Heart right ventricle (tissue), 16 donors: ENCODE data around the gene POLN. TPM values are rescaled to one million over a fixed set of nuclear protein-coding genes. Genes with fewer than 3 reads are reported as not detected.

Source experiments
- ATAC-seq, 8 donors: fragments of 200-7000 bp; cut with Tn5 transposase; one replicate each; pipeline ENCODE4 v1.9.1; 2020; ENCODE audit warnings: mild to moderate bottlenecking in 8 of 8, moderate library complexity in 8 of 8, moderate number of reproducible peaks in 1 of 8
- DNase-seq, 2 donors: peaks; one replicate each; pipeline ENCODE4 v3.0.0-alpha.2; 2020
- H3K27ac ChIP-seq, 10 donors: fragments of 200-600 bp; sonication (generic) in 2 of 10; one replicate each; pipeline versions ENCODE4 v1.5.0 to v1.8.0; 2020 to 2022; ENCODE audit warnings: mild to moderate bottlenecking in 3 of 10
- H3K27me3 ChIP-seq, 7 donors: fragments of 200-600 bp; one replicate each; pipeline ENCODE4 v1.8.0; 2021 to 2022; ENCODE audit warnings: mild to moderate bottlenecking in 2 of 7
- H3K36me3 ChIP-seq, 9 donors: fragments of 200-600 bp; sonication (generic) in 1 of 9; one replicate each; pipeline versions ENCODE4 v1.5.0 to v1.8.0; 2020 to 2022; ENCODE audit warnings: mild to moderate bottlenecking in 2 of 9
- H3K4me1 ChIP-seq, 9 donors: fragments of 200-600 bp; sonication (generic) in 1 of 9; one replicate each; pipeline versions ENCODE4 v1.5.0 to v1.8.0; 2020 to 2022; ENCODE audit warnings: mild to moderate bottlenecking in 4 of 9
- H3K4me3 ChIP-seq, 10 donors: fragments of 200-600 bp; sonication (generic) in 2 of 10; one replicate each; pipeline versions ENCODE4 v1.5.0 to v1.8.0; 2020 to 2022; ENCODE audit warnings: mild to moderate bottlenecking in 7 of 10, moderate library complexity in 2 of 10
- H3K9me3 ChIP-seq, 11 donors: fragments of 200-600 bp in 10 of 11; sonication (generic) in 2 of 11; one replicate each; pipeline versions ENCODE4 v1.5.0 to v1.8.0; 2013 to 2022; ENCODE audit warnings: mild to moderate bottlenecking in 2 of 11, control low read depth in 1 of 11, moderate library complexity in 1 of 11
- CTCF ChIP-seq, 9 donors: fragments of 200-600 bp; sonication (generic) in 2 of 9; IDR thresholded peaks; one replicate each; pipeline versions ENCODE4 v1.5.0 to v1.8.0; 2021 to 2022; ENCODE audit warnings: antibody characterized with exemption in 9 of 9, mild to moderate bottlenecking in 5 of 9, moderate library complexity in 1 of 9
- WGBS, 2 donors: extraction: QIAGEN DNeasy Blood & Tissue Kit; methylation state at CpG; one replicate each; pipeline ENCODE4 v1.1.7; 2013; ENCODE audit warnings: inconsistent platforms in 1 of 2; 5-methylcytosine and 5-hydroxymethylcytosine counted together
- intact Hi-C, 10 donors: fragments of 100-400 bp; cut with DNase I; formaldehyde crosslinking; loops; one replicate each; pipeline versions ENCODE4 v1.11.1 to v1.14.2; 2022
- polyA plus RNA-seq, 2 donors: library from polyadenylated mRNA; stranded (reverse); fragments of 200-250 nt; gene quantifications; one replicate each; pipeline ENCODE4 v1.2.3, GENCODE V29; 2013
- total RNA-seq, 10 donors: library from RNA; stranded (reverse); fragmentation: NEBNext Ultra II Directional in 3 of 10; extraction: Animal tissue kit (Norgen Biotek cat#: 25700) in 3 of 10; gene quantifications; one replicate each; pipeline versions ENCODE4 v1.2.1 to v1.2.4, GENCODE V29; 2021 to 2023
- donor health status: Arrhythmogenic right ventricular cardiomyopathy.
- donor health status: ischemic (EF 13 %, LVEDD 7.1; RV severe dilation, severe dysfunction).
- donor health status: healthy with polysubstance abuse.
- donor health status: DM: no; HTN: yes; CAD: no.
- donor health status: DM: no; HTN: no; CAD: no.
- donor health status: ischemic (EF 25% LVEDD 6.9; RV normal size, moderate dysfunction).
- donor health status: ischemic (EF 25% LVEDD 5.7; RV mildly dilated, moderate dysfunction).
- donor health status: healthy.
- donor health status: DM: yes; HTN: yes; CAD: no.
- donor health status: Ischemic cardiomyopathy.
- donor health status: ischemic (EF 35%, LVEDD 5.7; RV mildly dilated, moderate dysfunction).
- donor health status: nonischemic (EF 11% LVEDD 7.7; RV severe dilation, severe dysfunction).
- donor health status: DM: yes; HTN: yes; CAD: no.
- donor health status: PGD.
- donor health status: ischemic (EF 29% LVEDD 5.4; RV normal size, mild dysfunction).
- donor health status: nonischemic (EF 23%, LVEDD 6.1; RV moderate dilation, normal function).

Gene POLN
- total and polyA plus RNA-seq, 12 donors = 0.97 to 3.1 (median 2.1) TPM

- Histone ChIP-seq H3K4me1 (no peaks in the 10 kb centered on the region), H3K27ac (no peak overlapping the region), H3K9me3 (no peaks in the 10 kb centered on the region), H3K27me3 (no peaks in the 10 kb centered on the region), H3K36me3 (no peaks in the 10 kb centered on the region), H3K4me3 (no peak overlapping the region)
- intact Hi-C loops = no loop called here
- no peak for ATAC-seq
- TF ChIP-seq CTCF (IDR thresholded peaks at IDR 0.05) = no peak
- WGBS, 2 donors = 74 to 75% methylated on average over 7 of the region's 7 CpGs
- DNase-seq = no peak
Measured at GRCh38 chr4:2142630-2143427, 99.1 kb downstream of the POLN start.

GRCh38 chr4:2141762-2142451 lies 100.0 kb downstream of the POLN start:
- DNase-seq = no peak
- ATAC-seq = peak in 2 of 8 donors; percentile 33 to 53
- Histone ChIP-seq H3K27me3 (no peaks in the 10 kb centered on the region), H3K9me3 (no peaks in the 10 kb centered on the region), H3K4me1 (no peaks in the 10 kb centered on the region), H3K36me3 (no peaks in the 10 kb centered on the region), H3K27ac (no peak overlapping the region), H3K4me3 (no peak overlapping the region)
- TF ChIP-seq CTCF (IDR thresholded peaks at IDR 0.05) = no peak
- 75 to 84% methylated on average over 7 of the region's 7 CpGs for WGBS, 2 donors
- intact Hi-C loops = no loop called here

DNA sequence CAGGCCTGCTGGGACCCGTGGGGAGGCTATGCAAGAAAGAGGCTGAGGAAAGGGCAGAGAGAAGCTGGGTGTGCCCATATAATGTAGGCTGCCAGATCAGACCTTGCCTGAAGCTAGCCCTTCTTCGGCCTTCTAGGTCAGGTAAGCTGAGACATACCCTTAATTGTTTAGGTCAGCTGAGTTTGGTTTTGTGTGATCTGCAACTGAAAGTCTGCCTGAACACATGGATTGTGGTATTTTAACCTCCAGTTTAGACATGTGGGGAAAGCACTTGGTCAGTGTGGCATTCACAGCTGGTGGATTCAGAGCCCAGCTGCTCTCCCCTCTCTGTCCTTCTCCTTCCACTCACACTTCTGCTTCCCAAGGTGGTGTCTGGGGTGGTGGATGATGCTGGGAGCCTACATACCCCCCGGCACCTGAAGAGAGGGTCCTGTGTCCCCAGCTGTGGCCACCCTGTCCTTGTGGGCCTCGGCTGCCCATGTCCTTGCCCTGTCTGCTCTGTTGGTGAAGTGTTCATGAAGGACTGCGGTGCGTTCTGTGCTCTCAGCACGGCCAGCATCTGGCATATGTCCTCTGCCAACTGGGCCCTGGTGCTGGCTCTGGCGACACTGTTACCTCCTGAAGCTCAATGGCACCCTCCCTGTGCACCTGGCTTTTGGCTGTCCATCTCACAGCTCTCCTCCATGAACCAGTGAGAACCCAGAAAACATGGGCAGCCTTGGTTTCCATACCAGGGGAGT lies 100.7 kb downstream of the POLN start:
- ATAC-seq = peak in 2 of 8 donors; percentile 33 to 58
- no peaks in the 10 kb centered on the region for H3K36me3 ChIP-seq

More for the DNA sequence above, 100.7 kb downstream of the POLN start:
- Histone ChIP-seq H3K4me3 (no peak overlapping the region), H3K27me3 (no peaks in the 10 kb centered on the region), H3K27ac (no peak overlapping the region), H3K9me3 (no peaks in the 10 kb centered on the region), H3K4me1 (no peaks in the 10 kb centered on the region)
- no peak for DNase-seq
- TF ChIP-seq CTCF (IDR thresholded peaks at IDR 0.05) = no peak
- intact Hi-C loops = no loop called here
- 82 to 83% methylated on average over 8 of the region's 8 CpGs for WGBS, 2 donors
